Colonic mucosa (tissue), 4 donors: ENCODE results near the gene MAD2L1BP. TPM values are rescaled to one million over a fixed set of nuclear protein-coding genes. Genes with fewer than 3 reads are reported as not detected.

ENCODE experiments used
- DNase-seq: peaks from one replicate; pipeline ENCODE4 v3.0.0-alpha.2; 2020
- H3K27ac ChIP-seq: fragments of 200-600 bp; one replicate; pipeline ENCODE4 v1.8.0; 2021
- H3K27me3 ChIP-seq: fragments of 200-600 bp; one replicate; pipeline ENCODE4 v1.8.0; 2021
- H3K36me3 ChIP-seq: fragments of 200-600 bp; one replicate; pipeline ENCODE4 v1.8.0; 2021
- H3K4me1 ChIP-seq: fragments of 200-600 bp; one replicate; pipeline ENCODE4 v1.8.0; 2021; ENCODE audit warnings: mild to moderate bottlenecking
- H3K4me3 ChIP-seq: fragments of 200-600 bp; one replicate; pipeline ENCODE4 v1.8.0; 2021
- H3K9ac ChIP-seq, 2 donors: one replicate each; pipeline ENCODE4 v1.7.0; 2013; ENCODE audit warnings: control low read depth in 2 of 2, low read depth in 2 of 2, low read length in 2 of 2
- H3K9me3 ChIP-seq: fragments of 200-600 bp; one replicate; pipeline ENCODE4 v1.8.0; 2021
- intact Hi-C: fragments of 100-400 bp; cut with DNase I; formaldehyde crosslinking; loops from one replicate; pipeline ENCODE4 v1.14.1; 2022
- total RNA-seq, 2 donors: library from RNA; stranded (reverse); fragmentation: NEBNext Ultra II Directional in 1 of 2; extraction: Animal tissue kit (Norgen Biotek cat#: 25700) in 1 of 2; gene quantifications; one replicate each; pipeline ENCODE4 v1.2.1, GENCODE V29; 2021
- TF ChIP-seq, protein P1 (sequence below): fragments of 200-600 bp; IDR thresholded peaks from one replicate; pipeline ENCODE4 v1.8.0; 2022; ENCODE audit warnings: antibody characterized with exemption, mild to moderate bottlenecking
- donor health status: healthy.
- donor health status: DM: no; HTN: no; CAD: no.
- donor health status: DM: no; HTN: no; CAD: no.

Gene MAD2L1BP
- total RNA-seq, 2 donors from 2014 or later = 47.7 to 48.8 TPM

DNA sequence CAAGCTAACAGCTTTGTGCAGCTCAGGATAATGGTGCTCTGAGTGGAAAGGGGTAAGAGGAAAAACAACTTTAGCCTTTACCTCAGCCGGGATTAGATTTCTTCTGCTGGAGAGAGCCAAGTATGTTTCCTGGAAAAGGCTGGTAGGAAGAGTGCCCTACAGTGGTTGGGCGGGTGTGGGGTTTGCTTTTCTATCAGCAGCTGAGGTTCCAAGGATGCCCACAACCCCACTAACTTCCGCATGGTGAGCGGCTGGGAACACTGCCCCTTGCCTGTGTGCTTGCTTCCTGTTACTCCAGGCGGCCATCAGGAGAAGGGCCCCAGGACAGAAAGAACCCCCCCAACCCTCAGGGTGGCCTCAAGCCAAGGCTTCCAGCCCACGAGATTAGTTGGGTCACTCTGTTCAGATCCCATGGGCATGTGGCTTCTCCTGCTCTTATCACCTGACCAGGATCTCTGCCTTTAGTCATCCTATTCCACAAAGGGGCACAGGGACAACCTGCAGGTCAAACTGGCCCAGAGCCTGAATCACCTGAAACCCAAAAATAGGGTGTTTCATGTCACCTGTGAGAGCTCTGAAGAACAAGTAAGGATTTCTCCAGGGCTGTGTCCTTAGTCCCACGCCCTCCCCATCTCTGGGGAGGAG lies 41.4 kb downstream of the MAD2L1BP start:
- DNase-seq = no peak

DNA sequence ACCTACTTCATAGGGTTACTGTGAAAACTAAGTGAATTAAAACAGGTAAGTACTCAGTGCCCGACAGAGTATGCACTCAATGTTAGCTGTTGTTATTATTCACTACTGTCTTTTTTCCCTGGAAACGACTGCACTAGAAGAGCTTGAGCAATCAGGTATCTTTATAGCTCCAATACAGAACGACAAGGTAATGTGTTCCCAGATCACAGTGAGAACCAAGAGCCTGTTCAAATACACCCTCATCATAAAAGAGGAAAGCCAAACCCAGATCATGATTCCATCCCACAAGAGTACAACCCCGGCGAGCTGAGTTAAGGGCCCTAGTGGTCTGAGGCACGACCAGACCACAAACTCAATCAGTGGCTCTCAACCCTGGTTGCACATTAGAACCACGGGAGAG lies 42.1 kb downstream of the MAD2L1BP start:
- no peak overlapping the region for H3K27ac ChIP-seq
- peak overlapping the region in 1 of 2 donors; percentile 66 for H3K9ac ChIP-seq
- no peaks in the 10 kb centered on the region for H3K9me3 ChIP-seq
- H3K4me1 ChIP-seq = peaks cover 13% of the 10 kb centered on the region
- intact Hi-C loops = no loop called here
- H3K27me3 ChIP-seq = no peaks in the 10 kb centered on the region
- no peak overlapping the region for H3K4me3 ChIP-seq
- H3K36me3 ChIP-seq = peaks cover 17% of the 10 kb centered on the region
- TF ChIP-seq, protein P1, sequence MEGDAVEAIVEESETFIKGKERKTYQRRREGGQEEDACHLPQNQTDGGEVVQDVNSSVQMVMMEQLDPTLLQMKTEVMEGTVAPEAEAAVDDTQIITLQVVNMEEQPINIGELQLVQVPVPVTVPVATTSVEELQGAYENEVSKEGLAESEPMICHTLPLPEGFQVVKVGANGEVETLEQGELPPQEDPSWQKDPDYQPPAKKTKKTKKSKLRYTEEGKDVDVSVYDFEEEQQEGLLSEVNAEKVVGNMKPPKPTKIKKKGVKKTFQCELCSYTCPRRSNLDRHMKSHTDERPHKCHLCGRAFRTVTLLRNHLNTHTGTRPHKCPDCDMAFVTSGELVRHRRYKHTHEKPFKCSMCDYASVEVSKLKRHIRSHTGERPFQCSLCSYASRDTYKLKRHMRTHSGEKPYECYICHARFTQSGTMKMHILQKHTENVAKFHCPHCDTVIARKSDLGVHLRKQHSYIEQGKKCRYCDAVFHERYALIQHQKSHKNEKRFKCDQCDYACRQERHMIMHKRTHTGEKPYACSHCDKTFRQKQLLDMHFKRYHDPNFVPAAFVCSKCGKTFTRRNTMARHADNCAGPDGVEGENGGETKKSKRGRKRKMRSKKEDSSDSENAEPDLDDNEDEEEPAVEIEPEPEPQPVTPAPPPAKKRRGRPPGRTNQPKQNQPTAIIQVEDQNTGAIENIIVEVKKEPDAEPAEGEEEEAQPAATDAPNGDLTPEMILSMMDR = no peak
- DNase-seq = no peak

More for the DNA sequence above, 41.4 kb downstream of the MAD2L1BP start:
- Histone ChIP-seq H3K9ac (peak overlapping the region in 1 of 2 donors; percentile 66), H3K9me3 (no peaks in the 10 kb centered on the region), H3K4me1 (peaks cover 13% of the 10 kb centered on the region), H3K27me3 (no peaks in the 10 kb centered on the region), H3K27ac (no peak overlapping the region), H3K4me3 (no peak overlapping the region), H3K36me3 (peaks cover 17% of the 10 kb centered on the region)
- TF ChIP-seq, protein P1 = no peak
- intact Hi-C loops = no loop called here

DNA sequence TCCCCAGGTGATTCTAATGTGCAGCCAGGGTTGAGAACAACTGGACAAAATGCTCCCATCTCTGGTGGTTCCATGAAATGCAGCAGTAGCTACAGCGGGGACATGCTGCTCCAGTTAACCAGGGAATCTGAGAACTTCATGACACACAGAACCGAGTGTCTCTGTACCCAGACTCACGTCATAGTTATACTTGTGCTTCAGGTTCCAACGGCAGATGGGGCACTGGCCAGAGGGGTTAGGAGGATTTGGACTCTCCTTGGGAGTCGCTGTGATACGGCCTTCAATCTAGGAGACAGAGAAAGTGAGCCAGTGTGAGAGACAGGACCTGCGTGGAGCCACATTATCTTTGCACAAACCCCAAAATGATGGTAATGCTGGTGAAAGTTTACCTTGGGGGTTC lies 42.7 kb downstream of the MAD2L1BP start:
- Histone ChIP-seq H3K4me3 (no peak overlapping the region), H3K36me3 (peaks cover 17% of the 10 kb centered on the region), H3K27ac (no peak overlapping the region), H3K9ac (peak overlapping the region in 1 of 2 donors; percentile 5), H3K4me1 (peaks cover 14% of the 10 kb centered on the region), H3K27me3 (no peaks in the 10 kb centered on the region), H3K9me3 (no peaks in the 10 kb centered on the region)
- intact Hi-C loops = no loop called here
- TF ChIP-seq, protein P1 = no peak
- no peak for DNase-seq

DNA sequence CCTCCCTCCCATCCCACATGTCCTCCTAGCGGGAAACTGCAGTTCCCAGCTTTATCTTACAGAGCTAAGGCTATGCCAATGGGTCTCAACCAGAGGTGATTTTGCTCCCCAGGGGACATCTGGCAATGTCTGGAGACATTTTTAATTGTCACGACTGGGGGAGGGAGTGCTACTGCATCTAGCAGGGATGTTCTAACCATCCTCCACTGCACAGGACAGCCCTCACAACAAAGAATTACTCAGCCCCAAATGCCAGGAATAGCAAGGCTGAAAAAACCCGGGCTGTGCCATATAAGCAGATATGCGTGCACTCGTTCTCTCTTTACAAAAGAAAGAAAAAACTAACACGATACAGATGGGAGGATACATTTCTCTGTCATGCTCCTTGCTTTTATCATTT lies 43.4 kb downstream of the MAD2L1BP start:
- Histone ChIP-seq H3K4me3 (no peak overlapping the region), H3K27ac (no peak overlapping the region), H3K4me1 (peaks cover 21% of the 10 kb centered on the region), H3K27me3 (no peaks in the 10 kb centered on the region), H3K9me3 (no peaks in the 10 kb centered on the region), H3K36me3 (peaks cover 17% of the 10 kb centered on the region), H3K9ac (no peak overlapping the region)
- DNase-seq = no peak
- TF ChIP-seq, protein P1 = no peak
- intact Hi-C loops = no loop called here

DNA sequence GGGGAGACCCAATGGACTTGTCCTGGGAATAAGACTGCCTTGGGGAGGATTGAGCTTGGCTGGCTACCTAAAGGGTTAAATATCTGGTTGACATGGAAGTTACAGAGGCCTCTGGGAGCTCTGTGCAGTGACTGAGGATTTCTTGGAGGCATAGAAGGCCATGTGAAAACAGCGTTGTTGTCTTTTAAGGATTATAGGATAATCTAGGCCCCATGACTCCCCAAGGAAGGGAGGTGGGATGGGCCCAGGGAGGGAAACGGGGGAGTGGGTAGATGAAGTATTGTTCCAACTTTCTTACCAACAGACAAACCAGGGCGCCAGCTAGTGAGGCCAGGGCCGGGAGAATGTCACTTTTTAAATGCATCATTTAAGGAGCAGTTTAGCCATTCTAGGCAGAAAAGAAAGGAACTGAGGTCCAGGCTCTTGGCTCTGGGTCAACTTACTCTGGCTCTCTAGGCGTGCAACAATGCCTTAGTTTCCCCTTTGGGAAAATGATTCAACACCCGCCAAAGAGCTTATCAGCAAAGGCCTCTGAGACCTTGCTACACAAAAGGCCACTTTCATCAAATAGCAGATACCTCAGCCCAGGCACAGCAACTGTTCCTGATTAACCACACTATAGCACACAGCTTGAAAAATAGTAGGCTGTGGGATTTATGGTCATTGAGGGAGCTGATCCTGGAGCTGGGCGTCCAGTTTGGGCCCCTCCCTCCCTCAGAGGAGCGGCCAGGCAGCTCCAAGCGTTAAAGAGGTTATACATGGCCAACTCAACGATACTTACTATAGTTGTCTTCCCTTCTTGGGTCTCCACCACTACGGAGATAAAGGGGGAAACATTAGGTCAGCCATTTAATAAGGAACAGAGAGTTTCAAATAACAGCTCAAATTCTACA lies 44.9 kb downstream of the MAD2L1BP start:
- intact Hi-C loops = no loop called here
- H3K4me1 ChIP-seq = peaks cover 30% of the 10 kb centered on the region
- peak overlapping the region in 1 of 2 donors; percentile 31 for H3K9ac ChIP-seq
- no peaks in the 10 kb centered on the region for H3K9me3 ChIP-seq
- peak overlapping the region; percentile 61 for H3K27ac ChIP-seq
- no peaks in the 10 kb centered on the region for H3K27me3 ChIP-seq
- TF ChIP-seq, protein P1 = no peak
- peaks cover 9% of the 10 kb centered on the region for H3K36me3 ChIP-seq
- no peak overlapping the region for H3K4me3 ChIP-seq
- no peak for DNase-seq
